Measurements from ENCODE around the gene HYAL1.
A peak's percentile ranks its signal among the peaks of the same experiment; 100 is the strongest.
"Not testable (repeated sequence)": the region's sequence is repeated elsewhere in the genome, so short reads cannot be mapped to it uniquely, and the experiment has no call there.

Gene HYAL1

GRCh38 chr3:50294089-50294488 is 9.3 kb downstream of the HYAL1 start:
- DNase-seq (ENCODE audit: low read depth), result no peak

- no peak for DNase-seq (ENCODE audit: low read depth)
Measured at GRCh38 chr3:50293079-50293801, 10.1 kb downstream of the HYAL1 start.

GRCh38 chr3:50292159-50293078 is 11.0 kb downstream of the HYAL1 start, which contains the start of gene IFRD2:
TSS of gene IFRD2 (minus strand) at chr3:50292429. CDS start at chr3:50292274, 155 bp downstream.
- peak; percentile 95 for DNase-seq (ENCODE audit: low read depth)

GRCh38 chr3:50290161-50290641 is 13.2 kb downstream of the HYAL1 start:
- no peak for DNase-seq (ENCODE audit: low read depth)

- DNase-seq (ENCODE audit: low read depth), result no peak
Measured at GRCh38 chr3:50289130-50289529, 14.2 kb downstream of the HYAL1 start.

GRCh38 chr3:50288387-50289007 is 14.9 kb downstream of the HYAL1 start:
- no peak for DNase-seq (ENCODE audit: low read depth)

- DNase-seq (ENCODE audit: low read depth), result no peak
Measured at GRCh38 chr3:50287262-50287661, 16.1 kb downstream of the HYAL1 start.

- DNase-seq (ENCODE audit: low read depth), result no peak
Measured at GRCh38 chr3:50286322-50287227, 16.8 kb downstream of the HYAL1 start.

GRCh38 chr3:50284121-50284520 is 19.3 kb downstream of the HYAL1 start:
- not testable (repeated sequence) for DNase-seq (ENCODE audit: low read depth)

GRCh38 chr3:50279255-50280016 is 23.9 kb downstream of the HYAL1 start:
- no peak for DNase-seq (ENCODE audit: low read depth)

GRCh38 chr3:50278880-50279224 is 24.5 kb downstream of the HYAL1 start, which contains the start of gene LSMEM2:
TSS of gene LSMEM2 (plus strand) at chr3:50279087. CDS start at chr3:50279114, 27 bp downstream.
- no peak for DNase-seq (ENCODE audit: low read depth)

GRCh38 chr3:50278123-50278879 is 25.1 kb downstream of the HYAL1 start:
- no peak for DNase-seq (ENCODE audit: low read depth)

GRCh38 chr3:50276762-50277101 is 26.6 kb downstream of the HYAL1 start:
- DNase-seq (ENCODE audit: low read depth), result no peak

GRCh38 chr3:50275996-50276761 is 27.2 kb downstream of the HYAL1 start:
- no peak for DNase-seq (ENCODE audit: low read depth)

GRCh38 chr3:50275141-50275995 is 28.0 kb downstream of the HYAL1 start:
- DNase-seq (ENCODE audit: low read depth), result no peak

GRCh38 chr3:50274371-50275104 is 28.8 kb downstream of the HYAL1 start:
- DNase-seq (ENCODE audit: low read depth), result peak; percentile 51

GRCh38 chr3:50273689-50274065 is 29.7 kb downstream of the HYAL1 start:
- DNase-seq (ENCODE audit: low read depth), result no peak
